ENCODE results near the gene NPAS3.

NPAS3 gene

GRCh38 chr14:33774723-33775470, 836.2 kb downstream of the NPAS3 start:
- ATAC-seq (replicated peaks) (no peak), DNase-seq (no peak)

DNA sequence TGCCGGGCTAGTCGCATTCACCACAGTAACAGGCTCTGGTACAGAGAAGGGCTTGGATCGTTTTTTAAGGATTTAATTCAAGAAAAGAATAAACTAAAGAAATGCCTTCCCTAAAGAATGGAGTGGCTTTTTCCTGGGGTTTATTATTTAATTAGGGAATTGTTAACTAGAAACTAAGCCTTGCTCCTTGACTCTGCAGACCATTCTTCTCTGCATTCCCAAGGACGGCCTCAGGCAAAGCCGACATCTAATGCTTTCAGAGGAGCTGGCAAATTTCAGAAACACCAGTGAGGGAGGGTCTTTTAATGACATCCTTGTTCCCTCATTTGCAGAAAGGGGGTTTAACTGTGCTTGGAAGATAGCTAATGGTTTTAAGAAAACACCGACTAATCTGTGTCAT, 838.2 kb downstream of the NPAS3 start:
- H3K36me3 Mint-ChIP-seq = no peaks in the 10 kb centered on the region
- H3K27me3 Mint-ChIP-seq = peaks cover 0 to 4% of the 10 kb centered on the region in 2 donors
- DNase-seq = no peak
- no peaks in the 10 kb centered on the region for H3K9me3 Mint-ChIP-seq
- ATAC-seq (replicated peaks) = no peak
- no peak overlapping the region for H3K4me3 Mint-ChIP-seq
- H3K4me1 Mint-ChIP-seq = peaks cover 0 to 6% of the 10 kb centered on the region in 2 donors
- H3K27ac Mint-ChIP-seq = no peak overlapping the region

More at GRCh38 chr14:33774723-33775470, 836.2 kb downstream of the NPAS3 start:
- Mint-ChIP-seq H3K4me1 (peaks cover 0 to 6% of the 10 kb centered on the region in 2 donors), H3K9me3 (no peaks in the 10 kb centered on the region), H3K27me3 (peaks cover 0 to 2% of the 10 kb centered on the region in 2 donors), H3K4me3 (no peak overlapping the region), H3K36me3 (no peaks in the 10 kb centered on the region), H3K27ac (no peak overlapping the region)

DNA sequence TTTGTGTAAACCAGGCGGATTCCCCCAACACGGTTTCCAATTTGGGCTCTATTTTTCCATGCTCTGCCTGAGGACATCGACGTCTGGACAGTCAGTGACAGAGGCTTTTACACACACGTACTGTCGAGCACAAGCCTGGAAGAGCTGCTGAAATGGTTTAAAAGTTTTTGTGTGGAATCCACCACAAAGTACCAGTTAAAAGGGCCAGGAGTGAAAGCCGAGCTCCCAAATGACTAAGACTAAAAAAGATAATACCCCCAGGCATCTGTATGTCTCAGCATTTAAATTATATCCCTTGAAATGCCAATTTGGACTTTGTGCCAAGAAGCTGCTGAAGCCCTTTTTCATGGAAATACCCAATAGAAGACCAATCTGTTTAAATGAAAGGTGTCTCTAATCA, 839.0 kb downstream of the NPAS3 start:
- DNase-seq = no peak
- ATAC-seq (replicated peaks) = no peak
- Mint-ChIP-seq H3K9me3 (no peaks in the 10 kb centered on the region), H3K4me3 (no peak overlapping the region), H3K4me1 (peaks cover 0 to 6% of the 10 kb centered on the region in 2 donors), H3K27ac (no peak overlapping the region), H3K36me3 (no peaks in the 10 kb centered on the region), H3K27me3 (peaks cover 0 to 4% of the 10 kb centered on the region in 2 donors)

DNA sequence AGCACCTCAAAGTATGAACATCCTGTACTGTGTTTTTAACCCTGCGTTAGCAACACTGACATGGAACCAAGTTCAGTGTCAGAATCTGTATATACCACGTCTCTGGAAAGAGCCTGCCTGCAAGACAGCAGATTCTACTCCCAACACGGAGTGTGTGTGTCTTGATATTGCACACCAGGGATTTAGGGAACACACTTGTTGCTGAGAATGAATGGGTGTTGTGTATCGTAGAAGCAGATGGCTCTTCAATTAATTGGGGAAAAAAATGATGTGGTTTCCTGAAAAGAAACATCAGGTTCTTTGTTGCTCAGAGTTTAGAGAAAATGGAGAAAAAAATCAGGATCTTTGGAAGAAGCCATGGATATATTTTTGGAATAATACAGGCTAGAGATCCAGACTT, 841.4 kb downstream of the NPAS3 start:
- H3K4me1 Mint-ChIP-seq = no peaks in the 10 kb centered on the region
- DNase-seq = no peak
- no peak overlapping the region for H3K27ac Mint-ChIP-seq
- ATAC-seq (replicated peaks) = no peak
- H3K36me3 Mint-ChIP-seq = no peaks in the 10 kb centered on the region
- peaks cover 0 to 4% of the 10 kb centered on the region in 2 donors for H3K27me3 Mint-ChIP-seq
- H3K9me3 Mint-ChIP-seq = no peaks in the 10 kb centered on the region
- H3K4me3 Mint-ChIP-seq = no peak overlapping the region

DNA sequence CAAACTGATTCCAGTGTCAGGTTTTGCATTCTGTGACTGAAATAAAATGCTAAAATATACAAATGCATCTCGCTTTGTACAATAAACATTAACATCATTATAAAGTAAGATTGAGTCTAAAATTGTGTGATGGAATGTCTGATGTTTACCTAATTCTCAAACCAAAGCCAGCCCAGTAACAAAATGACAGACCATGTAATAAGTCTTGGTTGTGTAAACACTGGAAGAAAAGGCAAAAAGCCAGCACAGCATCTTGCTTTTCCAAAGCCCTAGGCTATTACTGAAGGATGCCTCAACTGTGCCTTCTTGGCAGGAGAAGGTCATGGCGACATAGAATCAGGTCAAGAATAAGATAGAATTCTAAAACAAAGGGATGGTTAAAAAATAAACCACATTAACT, 842.6 kb downstream of the NPAS3 start:
- Mint-ChIP-seq H3K27me3 (peaks cover 0 to 4% of the 10 kb centered on the region in 2 donors), H3K9me3 (no peaks in the 10 kb centered on the region), H3K36me3 (no peaks in the 10 kb centered on the region), H3K4me3 (no peak overlapping the region), H3K4me1 (no peaks in the 10 kb centered on the region), H3K27ac (no peak overlapping the region)
- ATAC-seq (replicated peaks) (no peak), DNase-seq (no peak)

DNA sequence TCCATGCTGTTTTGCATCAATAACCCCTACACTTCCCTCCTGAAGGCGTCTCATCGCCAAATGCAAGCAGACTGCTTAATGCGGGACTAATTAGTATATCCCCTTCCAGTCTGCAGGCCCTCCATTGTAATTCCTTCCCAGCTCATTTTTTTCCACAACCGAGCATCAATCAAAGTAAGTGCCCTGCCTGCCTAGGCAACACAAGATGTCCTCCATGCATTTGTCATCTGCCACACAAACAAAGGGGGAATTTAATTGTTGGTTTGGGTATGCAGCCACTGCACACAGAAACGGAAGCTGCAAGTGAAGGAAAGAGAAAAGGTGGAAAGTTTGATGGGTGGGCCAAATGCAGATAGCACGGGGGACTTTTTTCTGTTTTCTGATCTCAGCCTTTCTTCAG, 844.2 kb downstream of the NPAS3 start:
- Mint-ChIP-seq H3K27me3 (peaks cover 0 to 4% of the 10 kb centered on the region in 2 donors), H3K4me3 (no peak overlapping the region), H3K36me3 (no peaks in the 10 kb centered on the region), H3K9me3 (no peaks in the 10 kb centered on the region), H3K4me1 (no peaks in the 10 kb centered on the region), H3K27ac (no peak overlapping the region)
- ATAC-seq (replicated peaks) = no peak
- DNase-seq = no peak

DNA sequence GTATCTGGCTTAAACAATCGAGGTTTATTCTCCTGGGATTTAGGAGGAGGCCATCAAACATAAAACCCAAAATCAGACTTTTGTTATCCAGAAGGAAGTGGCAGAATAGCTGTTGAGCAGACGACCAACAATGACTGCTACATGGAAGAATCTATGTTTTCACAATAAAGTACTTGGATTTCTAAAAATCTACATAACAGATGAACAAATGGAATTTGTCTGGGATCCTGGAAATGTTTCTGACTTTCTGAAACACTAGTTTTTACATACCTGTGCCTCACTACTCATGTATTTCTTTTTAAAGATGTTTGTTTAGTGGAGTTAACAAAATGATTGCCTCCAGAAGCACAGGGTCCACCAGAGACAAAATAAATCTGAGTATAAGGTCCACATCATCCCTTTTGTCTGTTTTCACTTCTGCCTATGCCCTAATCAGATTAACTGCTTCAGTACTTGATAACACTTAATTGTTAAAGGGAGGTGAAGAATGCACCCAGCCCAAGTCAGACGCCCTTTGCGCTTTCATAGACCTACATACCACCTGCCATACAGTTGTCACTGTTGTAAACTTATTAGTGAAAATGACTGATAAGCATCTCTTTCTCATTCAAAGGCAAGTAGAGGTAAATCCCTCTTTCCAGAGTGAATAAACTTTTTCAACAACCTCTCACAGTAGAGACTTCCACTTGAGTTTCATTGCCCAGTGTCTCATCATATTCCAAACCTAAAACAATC, 847.6 kb downstream of the NPAS3 start:
- no peaks in the 10 kb centered on the region for H3K9me3 Mint-ChIP-seq
- ATAC-seq (replicated peaks) (no peak), DNase-seq (no peak)
- peaks cover 4% of the 10 kb centered on the region in 2 donors for H3K27me3 Mint-ChIP-seq
- H3K27ac Mint-ChIP-seq = no peak overlapping the region
- H3K36me3 Mint-ChIP-seq = no peaks in the 10 kb centered on the region
- H3K4me1 Mint-ChIP-seq = peaks cover 4% of the 10 kb centered on the region in 2 donors
- no peak overlapping the region for H3K4me3 Mint-ChIP-seq

GRCh38 chr14:33788161-33788560, 849.5 kb downstream of the NPAS3 start:
- no peak for DNase-seq
- Mint-ChIP-seq H3K36me3 (no peaks in the 10 kb centered on the region), H3K9me3 (no peaks in the 10 kb centered on the region), H3K4me1 (peaks cover 10 to 13% of the 10 kb centered on the region in 2 donors), H3K27ac (no peak overlapping the region), H3K27me3 (peaks cover 21 to 22% of the 10 kb centered on the region in 2 donors), H3K4me3 (no peak overlapping the region)
- ATAC-seq (replicated peaks) = no peak

GRCh38 chr14:33790996-33791395, 852.3 kb downstream of the NPAS3 start:
- H3K4me3 Mint-ChIP-seq = no peak overlapping the region
- peaks cover 11 to 14% of the 10 kb centered on the region in 2 donors for H3K4me1 Mint-ChIP-seq
- ATAC-seq (replicated peaks) (no peak), DNase-seq (no peak)
- H3K27me3 Mint-ChIP-seq = peaks cover 31 to 34% of the 10 kb centered on the region in 2 donors
- no peak overlapping the region for H3K27ac Mint-ChIP-seq
- H3K9me3 Mint-ChIP-seq = no peaks in the 10 kb centered on the region
- no peaks in the 10 kb centered on the region for H3K36me3 Mint-ChIP-seq

DNA sequence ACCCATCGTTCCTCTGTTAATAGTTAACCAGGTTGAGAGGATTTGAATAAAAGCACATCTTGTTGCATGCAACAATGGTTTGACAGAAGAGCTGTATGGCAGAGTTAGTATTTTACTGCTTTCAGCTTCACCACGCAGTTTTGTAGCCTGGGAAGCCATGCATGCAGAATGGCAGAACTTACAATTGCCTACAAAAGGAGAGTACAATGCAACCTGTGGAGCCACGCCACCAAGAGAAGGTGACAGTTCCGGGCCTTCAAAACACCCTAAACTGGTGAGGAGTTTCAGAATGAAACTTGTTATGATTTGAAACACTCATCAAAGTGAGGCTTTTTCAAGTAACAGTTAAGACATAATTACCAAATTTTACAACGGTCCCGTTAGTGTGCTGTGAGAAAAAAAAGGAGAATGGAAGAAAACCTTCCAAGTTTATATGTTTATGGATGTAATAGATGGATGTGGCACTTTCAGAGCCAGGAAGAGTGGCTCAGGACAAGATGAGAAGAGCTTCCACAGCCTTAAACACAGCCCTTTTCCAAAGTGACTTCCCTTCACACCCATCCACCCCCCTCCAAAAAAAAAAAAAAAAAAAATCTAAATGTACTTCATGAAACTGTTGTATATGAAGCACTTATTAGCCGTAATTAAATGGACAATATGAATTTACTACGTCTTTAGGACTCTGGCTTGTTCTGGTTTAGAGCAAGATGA, 853.5 kb downstream of the NPAS3 start:
- Mint-ChIP-seq H3K4me1 (peaks cover 11 to 14% of the 10 kb centered on the region in 2 donors), H3K4me3 (no peak overlapping the region), H3K36me3 (no peaks in the 10 kb centered on the region), H3K9me3 (no peaks in the 10 kb centered on the region), H3K27ac (no peak overlapping the region), H3K27me3 (peaks cover 31 to 38% of the 10 kb centered on the region in 2 donors)
- no peak for DNase-seq
- no peak for ATAC-seq (replicated peaks)

GRCh38 chr14:33792720-33793368, 854.2 kb downstream of the NPAS3 start:
- Mint-ChIP-seq H3K27ac (peak overlapping the region; percentile 20), H3K4me3 (no peak overlapping the region), H3K4me1 (peaks cover 11 to 14% of the 10 kb centered on the region in 2 donors), H3K27me3 (peaks cover 36 to 44% of the 10 kb centered on the region in 2 donors), H3K9me3 (no peaks in the 10 kb centered on the region), H3K36me3 (no peaks in the 10 kb centered on the region)
- ATAC-seq (replicated peaks) (peak; percentile 71 to 74), DNase-seq (peak; percentile 26)

GRCh38 chr14:33793398-33794110, 854.9 kb downstream of the NPAS3 start:
- H3K36me3 Mint-ChIP-seq = no peaks in the 10 kb centered on the region
- H3K4me1 Mint-ChIP-seq = peaks cover 11 to 14% of the 10 kb centered on the region in 2 donors
- no peak overlapping the region for H3K27ac Mint-ChIP-seq
- no peak overlapping the region for H3K4me3 Mint-ChIP-seq
- DNase-seq (no peak), ATAC-seq (replicated peaks) (no peak)
- H3K27me3 Mint-ChIP-seq = peaks cover 41 to 49% of the 10 kb centered on the region in 2 donors
- H3K9me3 Mint-ChIP-seq = no peaks in the 10 kb centered on the region

- DNase-seq (no peak), ATAC-seq (replicated peaks) (no peak)
- Mint-ChIP-seq H3K27ac (no peak overlapping the region), H3K36me3 (no peaks in the 10 kb centered on the region), H3K27me3 (peaks cover 53 to 56% of the 10 kb centered on the region in 2 donors), H3K9me3 (no peaks in the 10 kb centered on the region), H3K4me3 (no peak overlapping the region), H3K4me1 (peaks cover 11 to 14% of the 10 kb centered on the region in 2 donors)
These were observed 856.2 kb downstream of the NPAS3 start for GRCh38 chr14:33794791-33795305.
